ENCODE measurements around the gene PACRG. TPM values are rescaled to one million over a fixed set of nuclear protein-coding genes. Genes with fewer than 3 reads are reported as not detected.

PACRG gene
- total and polyA plus RNA-seq, 2 experiments from 2014 or later, result 0.83 to 3.7 TPM

DNA sequence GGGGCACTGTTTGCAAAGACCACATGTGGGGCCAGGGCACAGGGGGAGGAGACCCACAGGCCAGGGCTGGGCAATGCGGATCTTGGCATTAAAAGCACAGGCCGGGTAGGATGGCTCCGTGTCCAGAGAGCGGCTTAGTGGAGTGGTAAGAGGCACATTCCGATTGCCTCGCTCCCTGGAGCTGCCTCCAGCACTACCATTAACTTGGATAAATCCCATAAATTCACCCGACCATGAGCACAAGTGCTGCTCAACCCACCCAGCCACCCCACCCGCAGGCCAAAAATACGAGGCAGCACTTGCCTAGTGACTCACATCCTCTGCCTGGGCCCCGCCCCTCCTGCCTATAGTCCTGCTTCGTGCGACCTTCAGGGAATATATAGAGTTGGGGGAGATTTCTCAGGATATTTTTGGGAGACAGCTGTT, 619.3 kb downstream of the PACRG start:
- Histone ChIP-seq H3K4me3 (no peak overlapping the region), H3K27me3 (no peaks in the 10 kb centered on the region), H3K36me3 (no peaks in the 10 kb centered on the region), H3K4me1 (ENCODE audit: low read depth) (peaks cover 15% of the 10 kb centered on the region), H3K9me3 (ENCODE audit: low read depth) (no peaks in the 10 kb centered on the region), H3K27ac (no peak overlapping the region)
- DNase-seq (ENCODE audit: low read depth in 1 of 2, low spot score in 1 of 2), result no peak
- TF ChIP-seq, protein P1, sequence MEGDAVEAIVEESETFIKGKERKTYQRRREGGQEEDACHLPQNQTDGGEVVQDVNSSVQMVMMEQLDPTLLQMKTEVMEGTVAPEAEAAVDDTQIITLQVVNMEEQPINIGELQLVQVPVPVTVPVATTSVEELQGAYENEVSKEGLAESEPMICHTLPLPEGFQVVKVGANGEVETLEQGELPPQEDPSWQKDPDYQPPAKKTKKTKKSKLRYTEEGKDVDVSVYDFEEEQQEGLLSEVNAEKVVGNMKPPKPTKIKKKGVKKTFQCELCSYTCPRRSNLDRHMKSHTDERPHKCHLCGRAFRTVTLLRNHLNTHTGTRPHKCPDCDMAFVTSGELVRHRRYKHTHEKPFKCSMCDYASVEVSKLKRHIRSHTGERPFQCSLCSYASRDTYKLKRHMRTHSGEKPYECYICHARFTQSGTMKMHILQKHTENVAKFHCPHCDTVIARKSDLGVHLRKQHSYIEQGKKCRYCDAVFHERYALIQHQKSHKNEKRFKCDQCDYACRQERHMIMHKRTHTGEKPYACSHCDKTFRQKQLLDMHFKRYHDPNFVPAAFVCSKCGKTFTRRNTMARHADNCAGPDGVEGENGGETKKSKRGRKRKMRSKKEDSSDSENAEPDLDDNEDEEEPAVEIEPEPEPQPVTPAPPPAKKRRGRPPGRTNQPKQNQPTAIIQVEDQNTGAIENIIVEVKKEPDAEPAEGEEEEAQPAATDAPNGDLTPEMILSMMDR (IDR thresholded peaks at IDR 0.05; ENCODE audit: low read depth, low read length), result no peak

DNA sequence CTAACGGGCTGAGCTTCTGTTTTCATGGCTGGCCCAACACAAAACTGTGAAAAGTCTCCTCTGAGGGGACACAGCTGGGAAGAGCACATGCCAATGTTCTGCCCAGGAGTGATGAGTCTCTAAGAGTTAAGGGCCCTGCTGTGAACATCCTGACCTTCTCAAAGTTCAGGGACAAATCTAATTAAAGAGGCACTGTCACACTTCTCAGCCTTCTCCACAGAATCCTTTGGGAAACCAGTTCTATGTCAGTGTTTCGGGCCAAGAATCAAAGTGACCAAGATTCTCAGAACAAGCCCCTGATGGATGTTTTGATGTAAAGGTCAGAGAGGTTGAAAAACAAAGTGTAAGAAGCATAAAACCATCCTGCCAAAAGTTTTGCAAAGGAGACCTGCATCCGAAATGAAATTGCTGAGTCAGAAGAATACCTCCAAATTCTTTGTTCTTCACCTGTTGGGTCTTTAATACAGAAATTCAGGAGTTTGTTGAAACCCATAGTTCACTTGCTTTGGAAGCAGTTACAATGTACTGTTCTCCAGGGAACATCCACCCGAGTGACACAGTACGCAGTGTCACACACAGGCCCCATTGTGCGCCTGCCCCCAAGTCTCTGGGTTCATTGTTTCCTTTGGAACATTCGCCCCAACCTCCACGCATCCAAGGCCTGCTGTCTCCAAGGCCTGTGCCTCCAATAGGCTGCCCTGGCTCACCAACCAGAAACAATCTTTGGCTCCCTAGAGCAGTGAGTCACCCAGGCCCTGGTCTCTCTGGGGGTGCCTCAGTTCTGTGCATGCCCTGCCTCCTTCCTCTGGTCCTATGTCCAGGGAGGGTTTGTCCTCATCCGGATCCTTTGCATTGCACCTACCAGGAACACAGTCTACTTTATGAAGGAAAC, 621.3 kb downstream of the PACRG start:
- TF ChIP-seq, protein P1 (IDR thresholded peaks at IDR 0.05; ENCODE audit: low read depth, low read length), result no peak
- no peak for DNase-seq (ENCODE audit: low read depth in 1 of 2, low spot score in 1 of 2)
- no peak overlapping the region for H3K4me3 ChIP-seq
- no peaks in the 10 kb centered on the region for H3K9me3 ChIP-seq (ENCODE audit: low read depth)
- H3K4me1 ChIP-seq (ENCODE audit: low read depth), result peaks cover 14% of the 10 kb centered on the region
- H3K27me3 ChIP-seq, result no peaks in the 10 kb centered on the region
- H3K36me3 ChIP-seq, result no peaks in the 10 kb centered on the region
- no peak overlapping the region for H3K27ac ChIP-seq

DNA sequence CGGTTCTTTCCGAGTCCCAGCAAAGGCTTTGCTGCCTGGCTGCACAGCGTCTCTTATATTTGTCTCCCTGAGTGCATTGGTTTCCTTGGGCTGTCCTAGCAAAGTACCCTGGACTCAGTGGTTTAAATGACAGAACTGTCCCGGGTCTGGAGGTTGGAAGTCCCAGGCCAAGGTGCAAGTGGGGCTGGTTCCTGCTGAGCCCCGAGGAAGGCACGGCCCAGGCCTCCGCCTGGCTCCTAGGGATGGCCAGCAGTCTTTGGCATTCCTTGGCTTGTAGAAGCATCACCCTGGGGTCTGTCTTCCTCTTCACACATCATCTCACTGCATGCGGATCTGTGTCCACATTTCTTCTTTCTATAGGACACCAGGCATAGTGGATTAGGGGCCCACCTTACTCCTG, 621.9 kb downstream of the PACRG start:
- Histone ChIP-seq H3K4me3 (no peak overlapping the region), H3K36me3 (no peaks in the 10 kb centered on the region), H3K27me3 (no peaks in the 10 kb centered on the region), H3K27ac (no peak overlapping the region), H3K9me3 (ENCODE audit: low read depth) (no peaks in the 10 kb centered on the region), H3K4me1 (ENCODE audit: low read depth) (peaks cover 21% of the 10 kb centered on the region)
- TF ChIP-seq, protein P1 (IDR thresholded peaks at IDR 0.05; ENCODE audit: low read depth, low read length), result no peak
- no peak for DNase-seq (ENCODE audit: low read depth in 1 of 2, low spot score in 1 of 2)

DNA sequence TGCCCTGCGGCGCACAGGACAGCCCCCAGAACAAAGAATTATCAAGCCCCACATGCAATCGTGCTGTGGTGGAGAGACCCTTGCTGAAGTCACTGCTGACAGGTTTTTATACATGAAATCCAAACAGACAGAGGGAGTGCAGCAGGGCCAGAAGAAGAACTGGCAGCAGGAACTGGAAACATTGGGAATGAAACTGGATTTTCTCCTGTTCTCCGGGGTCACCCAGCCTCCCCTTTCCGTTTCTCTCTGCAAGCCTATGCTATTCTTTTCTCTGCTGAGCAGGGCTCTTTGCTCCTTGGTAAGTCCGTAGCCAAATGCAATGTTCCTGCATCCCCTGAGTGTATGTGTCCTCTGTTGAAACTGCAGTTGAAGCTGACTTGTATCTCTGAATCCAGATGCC, 623.2 kb downstream of the PACRG start:
- Histone ChIP-seq H3K36me3 (no peaks in the 10 kb centered on the region), H3K9me3 (ENCODE audit: low read depth) (no peaks in the 10 kb centered on the region), H3K4me1 (ENCODE audit: low read depth) (peaks cover 33% of the 10 kb centered on the region), H3K4me3 (no peak overlapping the region), H3K27ac (no peak overlapping the region), H3K27me3 (no peaks in the 10 kb centered on the region)
- TF ChIP-seq, protein P1 (IDR thresholded peaks at IDR 0.05; ENCODE audit: low read depth, low read length), result no peak
- no peak for DNase-seq (ENCODE audit: low read depth in 1 of 2, low spot score in 1 of 2)

DNA sequence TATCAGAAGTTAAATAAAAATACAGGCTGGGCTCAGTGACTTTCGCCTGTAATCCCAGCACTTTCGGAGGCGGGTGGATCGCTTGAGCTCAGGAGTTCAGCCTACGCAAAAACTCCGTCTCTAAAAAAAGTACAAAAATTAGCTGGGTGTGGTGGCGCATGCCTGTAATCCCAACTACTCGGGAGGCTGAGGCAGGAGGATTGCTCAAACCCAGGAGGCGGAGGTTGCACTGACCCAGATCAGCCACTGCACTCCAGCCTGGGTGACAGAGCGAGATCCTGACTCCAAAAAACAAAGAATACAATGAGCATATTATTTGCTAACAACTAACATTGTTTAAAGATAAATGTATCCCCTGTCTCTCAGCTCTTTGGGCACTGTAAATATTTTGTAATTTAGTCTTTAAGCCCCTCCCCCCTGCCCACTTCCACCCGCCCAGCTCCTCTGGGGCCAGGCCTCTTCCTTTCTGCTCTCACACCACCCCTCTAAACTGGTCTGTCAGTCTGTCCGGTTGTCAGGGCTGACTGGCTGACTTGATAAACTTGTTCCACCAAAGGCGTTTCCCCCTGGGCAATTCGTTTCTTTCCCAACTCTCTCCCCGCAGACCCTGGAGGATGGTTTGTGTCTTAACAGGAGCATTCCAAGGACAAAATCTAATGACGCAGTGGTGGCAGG, 624.4 kb downstream of the PACRG start:
- no peaks in the 10 kb centered on the region for H3K36me3 ChIP-seq
- peaks cover 29% of the 10 kb centered on the region for H3K4me1 ChIP-seq (ENCODE audit: low read depth)
- DNase-seq (ENCODE audit: low read depth in 1 of 2, low spot score in 1 of 2), result no peak
- H3K27me3 ChIP-seq, result no peaks in the 10 kb centered on the region
- TF ChIP-seq, protein P1 (IDR thresholded peaks at IDR 0.05; ENCODE audit: low read depth, low read length), result no peak
- H3K27ac ChIP-seq, result no peak overlapping the region
- H3K9me3 ChIP-seq (ENCODE audit: low read depth), result no peaks in the 10 kb centered on the region
- no peak overlapping the region for H3K4me3 ChIP-seq

Data from cardiac muscle cell (in vitro differentiated cells and primary cell).